Mucosa of descending colon (tissue), 3 donors: Measurements from ENCODE around the gene RASGRP1. TPM values are rescaled to one million over a fixed set of nuclear protein-coding genes. Genes with fewer than 3 reads are reported as not detected.

Source experiments
- ATAC-seq: fragments of 200-7000 bp; cut with Tn5 transposase; one replicate; pipeline ENCODE4 v1.9.1; 2020; ENCODE audit warnings: mild to moderate bottlenecking, moderate library complexity
- DNase-seq, 3 donors: peaks; one replicate each; pipeline ENCODE4 v3.0.0-alpha.2; 2020
- H3K36me3 ChIP-seq: fragments of 200-600 bp; one replicate; pipeline ENCODE4 v1.8.0; 2021; ENCODE audit warnings: low read depth, mild to moderate bottlenecking
- H3K4me1 ChIP-seq: fragments of 200-600 bp; one replicate; pipeline ENCODE4 v1.8.0; 2021; ENCODE audit warnings: low read depth, mild to moderate bottlenecking
- H3K4me3 ChIP-seq: fragments of 200-600 bp; one replicate; pipeline ENCODE4 v1.8.0; 2021; ENCODE audit warnings: mild to moderate bottlenecking
- H3K9me3 ChIP-seq: fragments of 200-600 bp; one replicate; pipeline ENCODE4 v1.8.0; 2021; ENCODE audit warnings: mild to moderate bottlenecking
- intact Hi-C, 2 donors: fragments of 100-400 bp; cut with DNase I in 1 of 2; cut with micrococcal nuclease in 1 of 2; formaldehyde crosslinking; loops; one replicate each; pipeline versions ENCODE4 v1.11.0 to v1.11.1; 2022; cut with DNase I, micrococcal nuclease
- total RNA-seq, 3 donors: library from RNA; stranded (reverse); fragmentation: NEBNext Ultra II Directional in 2 of 3; extraction: Animal tissue kit (Norgen Biotek cat#: 25700) in 2 of 3; gene quantifications; one replicate each; pipeline versions ENCODE4 v1.2.1 to v1.2.4, GENCODE V29; 2021 to 2023
- TF ChIP-seq, protein P1 (sequence below): fragments of 200-600 bp; IDR thresholded peaks from one replicate; pipeline ENCODE4 v1.8.0; 2022; ENCODE audit warnings: antibody characterized with exemption, mild to moderate bottlenecking
- donor health status: DM: no; HTN: no; CAD: no; lungs with moderate emphysema.
- donor health status: DM: no; HTN: no; CAD: no.
- donor health status: DM: no; HTN: yes; CAD: no.

The RASGRP1 gene
- total RNA-seq, 3 donors from 2014 or later, result 1.2 to 2.6 (median 2.6) TPM

DNA sequence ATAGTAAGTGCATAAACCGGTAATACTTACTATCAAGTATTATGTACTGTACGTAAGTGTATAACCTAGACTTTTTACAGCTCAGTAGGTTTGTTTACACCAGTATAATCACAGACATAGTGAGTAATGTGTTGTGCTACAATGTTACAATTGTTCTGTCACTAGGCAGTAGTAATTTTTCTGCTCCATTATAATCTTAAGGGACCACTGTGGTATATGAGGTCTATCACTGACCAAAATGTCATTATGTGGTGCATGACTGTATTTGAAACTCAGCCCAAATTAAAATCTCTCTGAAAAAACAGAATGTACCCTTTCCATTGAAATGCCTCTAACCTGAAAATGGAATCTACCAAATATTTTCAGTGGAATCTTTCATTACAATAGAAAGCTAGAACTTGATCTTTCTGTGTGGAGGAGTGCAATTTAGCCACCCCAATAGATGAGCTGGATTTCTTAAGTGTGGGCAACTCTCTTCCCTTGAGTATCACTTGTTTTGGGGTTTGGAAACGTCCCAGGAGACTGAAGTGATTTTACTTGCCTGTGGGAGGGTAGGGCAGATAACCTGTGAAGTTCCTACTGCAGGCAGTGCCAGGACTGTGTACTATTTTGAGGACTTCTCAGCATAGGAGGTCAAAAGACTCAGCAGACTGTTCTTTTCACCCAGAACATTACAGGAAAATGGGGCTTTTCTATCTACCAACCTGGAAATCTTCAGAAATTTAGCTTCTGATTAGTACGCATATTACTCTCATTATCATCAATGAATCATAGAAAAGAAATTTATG is 59.7 kb downstream of the RASGRP1 start:
- no peak overlapping the region for H3K4me3 ChIP-seq
- ATAC-seq (no peak), DNase-seq (no peak)
- H3K9me3 ChIP-seq, result no peaks in the 10 kb centered on the region
- intact Hi-C loops, result no loop called here
- TF ChIP-seq, protein P1, sequence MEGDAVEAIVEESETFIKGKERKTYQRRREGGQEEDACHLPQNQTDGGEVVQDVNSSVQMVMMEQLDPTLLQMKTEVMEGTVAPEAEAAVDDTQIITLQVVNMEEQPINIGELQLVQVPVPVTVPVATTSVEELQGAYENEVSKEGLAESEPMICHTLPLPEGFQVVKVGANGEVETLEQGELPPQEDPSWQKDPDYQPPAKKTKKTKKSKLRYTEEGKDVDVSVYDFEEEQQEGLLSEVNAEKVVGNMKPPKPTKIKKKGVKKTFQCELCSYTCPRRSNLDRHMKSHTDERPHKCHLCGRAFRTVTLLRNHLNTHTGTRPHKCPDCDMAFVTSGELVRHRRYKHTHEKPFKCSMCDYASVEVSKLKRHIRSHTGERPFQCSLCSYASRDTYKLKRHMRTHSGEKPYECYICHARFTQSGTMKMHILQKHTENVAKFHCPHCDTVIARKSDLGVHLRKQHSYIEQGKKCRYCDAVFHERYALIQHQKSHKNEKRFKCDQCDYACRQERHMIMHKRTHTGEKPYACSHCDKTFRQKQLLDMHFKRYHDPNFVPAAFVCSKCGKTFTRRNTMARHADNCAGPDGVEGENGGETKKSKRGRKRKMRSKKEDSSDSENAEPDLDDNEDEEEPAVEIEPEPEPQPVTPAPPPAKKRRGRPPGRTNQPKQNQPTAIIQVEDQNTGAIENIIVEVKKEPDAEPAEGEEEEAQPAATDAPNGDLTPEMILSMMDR, result no peak
- H3K36me3 ChIP-seq, result no peaks in the 10 kb centered on the region
- H3K4me1 ChIP-seq, result no peaks in the 10 kb centered on the region

DNA sequence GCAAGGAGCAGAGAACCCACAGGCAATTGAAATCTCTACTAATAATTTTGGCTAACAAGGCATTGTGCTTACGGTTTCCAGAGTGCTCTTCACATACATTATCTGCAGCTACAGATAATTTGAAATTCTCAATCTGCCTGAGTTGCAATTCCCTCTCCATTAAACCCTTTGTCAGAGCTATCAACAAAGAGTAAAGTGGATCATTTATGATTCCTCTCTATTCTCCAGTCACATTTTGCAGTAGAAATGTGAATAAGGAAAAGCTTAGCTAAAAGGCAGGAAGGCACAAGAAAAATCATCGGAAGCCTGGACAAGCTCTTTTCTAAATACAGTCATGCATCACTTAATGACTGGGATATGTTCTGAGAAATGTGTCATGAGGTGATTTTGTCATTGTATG is 61.1 kb downstream of the RASGRP1 start:
- DNase-seq, result no peak
- Histone ChIP-seq H3K4me3 (no peak overlapping the region), H3K9me3 (no peaks in the 10 kb centered on the region), H3K4me1 (no peaks in the 10 kb centered on the region), H3K36me3 (no peaks in the 10 kb centered on the region)
- intact Hi-C loops, result no loop called here
- ATAC-seq, result no peak
- TF ChIP-seq, protein P1, result no peak

DNA sequence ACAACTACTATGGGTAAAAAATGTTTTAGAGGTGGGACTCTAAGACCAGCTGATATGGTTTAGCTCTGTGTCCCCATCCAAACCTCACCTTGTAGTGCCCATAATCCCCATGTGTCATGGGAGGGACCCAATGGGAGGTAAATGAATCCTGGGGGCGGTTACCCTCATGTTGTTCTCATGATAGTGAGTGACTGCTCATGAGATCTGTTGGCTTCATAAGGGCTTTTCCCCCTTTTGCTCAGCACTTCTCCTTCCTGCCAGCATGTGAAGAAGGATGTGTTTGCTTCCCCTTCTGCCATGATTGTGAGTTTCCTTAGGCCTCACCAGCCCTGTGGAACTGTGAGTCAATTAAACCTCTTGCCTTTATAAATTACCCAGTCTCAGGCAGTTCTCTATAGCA is 65.0 kb downstream of the RASGRP1 start:
- Histone ChIP-seq H3K9me3 (no peaks in the 10 kb centered on the region), H3K36me3 (no peaks in the 10 kb centered on the region), H3K4me1 (no peaks in the 10 kb centered on the region), H3K4me3 (no peak overlapping the region)
- TF ChIP-seq, protein P1, result no peak
- ATAC-seq (no peak), DNase-seq (no peak)
- intact Hi-C loops, result no loop called here

DNA sequence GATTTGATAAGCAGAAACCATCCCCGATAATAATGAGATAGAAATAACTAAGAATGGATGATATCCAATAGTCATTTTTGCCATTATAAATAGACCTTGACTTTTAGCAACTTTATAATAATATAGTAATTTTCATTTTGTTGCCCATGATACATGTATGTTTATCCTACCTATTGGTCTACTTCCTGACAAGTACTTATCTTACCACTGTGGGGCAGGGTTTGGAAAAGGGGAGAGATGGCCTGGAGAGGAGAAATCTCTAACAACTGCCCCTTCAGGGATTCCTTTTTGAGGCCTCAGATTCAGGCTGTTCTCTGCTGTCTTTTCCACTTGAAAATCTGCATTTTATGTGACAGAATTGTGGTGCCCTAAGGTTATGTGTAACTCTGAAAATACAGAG is 68.5 kb downstream of the RASGRP1 start:
- H3K4me1 ChIP-seq, result no peaks in the 10 kb centered on the region
- TF ChIP-seq, protein P1, result no peak
- H3K36me3 ChIP-seq, result no peaks in the 10 kb centered on the region
- H3K4me3 ChIP-seq, result no peak overlapping the region
- H3K9me3 ChIP-seq, result no peaks in the 10 kb centered on the region
- DNase-seq (no peak), ATAC-seq (no peak)
- intact Hi-C loops, result no loop called here

DNA sequence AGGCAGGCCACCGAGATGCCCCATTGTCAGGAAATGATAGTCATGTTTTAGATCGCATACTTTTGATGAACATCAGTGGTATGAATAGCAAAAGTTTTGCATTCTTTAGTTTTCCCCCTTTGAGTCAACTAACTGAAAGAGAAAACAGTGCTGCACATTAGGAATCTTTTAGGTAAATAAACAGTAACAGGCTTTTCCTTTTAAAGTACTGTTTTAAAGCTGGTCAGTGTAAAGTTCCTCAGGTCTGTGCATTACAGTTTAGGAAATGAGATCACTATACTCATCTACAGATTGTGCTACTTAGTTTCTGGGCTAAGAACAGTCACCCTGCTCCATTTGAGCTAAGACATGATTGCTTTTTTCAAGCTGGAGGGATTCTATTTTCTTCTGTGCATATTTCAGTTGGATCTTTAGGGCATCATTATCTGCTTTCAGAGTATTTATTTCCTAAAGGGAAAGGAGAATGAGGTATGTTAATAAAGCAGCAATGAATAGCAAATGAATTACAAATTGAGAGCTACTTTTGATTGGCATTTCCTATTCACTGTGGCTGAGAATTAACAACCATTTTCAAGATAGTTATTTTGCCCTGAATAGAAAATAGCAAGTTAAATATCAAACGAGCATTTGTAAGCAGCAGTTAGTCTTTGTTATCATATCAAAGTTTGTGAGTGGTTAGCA is 74.2 kb downstream of the RASGRP1 start:
- no peaks in the 10 kb centered on the region for H3K36me3 ChIP-seq
- H3K4me1 ChIP-seq, result no peaks in the 10 kb centered on the region
- no peaks in the 10 kb centered on the region for H3K9me3 ChIP-seq
- intact Hi-C loops, result no loop called here
- ATAC-seq (no peak), DNase-seq (no peak)
- no peak overlapping the region for H3K4me3 ChIP-seq
- TF ChIP-seq, protein P1, result no peak
